OCI-M2 (cell line): Measurements from ENCODE around the gene CHRM4.

Source experiments
- DNase-seq: peaks from one replicate; lab custom pipeline; 2025; ENCODE audit not compliant: unreplicated experiment; lab: John Stamatoyannopoulos, UW

CHRM4 gene

DNA sequence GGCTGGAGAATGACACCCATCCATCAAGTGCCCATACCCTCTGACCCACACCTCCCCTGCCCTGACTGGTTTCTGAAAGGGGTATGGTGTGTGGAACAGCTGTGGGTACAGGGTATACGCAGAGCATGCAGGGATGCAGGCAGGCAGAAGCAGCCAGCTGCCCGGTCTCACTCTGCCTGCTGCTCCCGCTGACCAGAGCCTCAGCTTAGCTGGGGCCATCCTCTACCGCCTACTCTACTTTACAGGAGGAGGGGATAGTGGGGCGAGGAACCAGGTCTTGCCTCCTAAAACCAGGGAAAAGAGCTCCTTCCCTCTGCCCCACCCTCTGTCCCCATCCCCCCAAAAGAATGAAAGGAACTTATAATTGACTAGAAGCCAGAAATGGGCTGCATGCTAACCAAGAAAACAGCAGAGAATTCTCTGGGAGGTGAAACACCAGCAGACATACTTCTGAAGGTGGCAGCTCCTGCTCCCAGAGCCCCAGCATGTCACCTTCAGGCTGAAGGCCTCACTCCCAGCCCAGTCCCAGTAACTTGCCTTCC is 13.0 kb upstream of the CHRM4 start:
- no peak for DNase-seq

DNA sequence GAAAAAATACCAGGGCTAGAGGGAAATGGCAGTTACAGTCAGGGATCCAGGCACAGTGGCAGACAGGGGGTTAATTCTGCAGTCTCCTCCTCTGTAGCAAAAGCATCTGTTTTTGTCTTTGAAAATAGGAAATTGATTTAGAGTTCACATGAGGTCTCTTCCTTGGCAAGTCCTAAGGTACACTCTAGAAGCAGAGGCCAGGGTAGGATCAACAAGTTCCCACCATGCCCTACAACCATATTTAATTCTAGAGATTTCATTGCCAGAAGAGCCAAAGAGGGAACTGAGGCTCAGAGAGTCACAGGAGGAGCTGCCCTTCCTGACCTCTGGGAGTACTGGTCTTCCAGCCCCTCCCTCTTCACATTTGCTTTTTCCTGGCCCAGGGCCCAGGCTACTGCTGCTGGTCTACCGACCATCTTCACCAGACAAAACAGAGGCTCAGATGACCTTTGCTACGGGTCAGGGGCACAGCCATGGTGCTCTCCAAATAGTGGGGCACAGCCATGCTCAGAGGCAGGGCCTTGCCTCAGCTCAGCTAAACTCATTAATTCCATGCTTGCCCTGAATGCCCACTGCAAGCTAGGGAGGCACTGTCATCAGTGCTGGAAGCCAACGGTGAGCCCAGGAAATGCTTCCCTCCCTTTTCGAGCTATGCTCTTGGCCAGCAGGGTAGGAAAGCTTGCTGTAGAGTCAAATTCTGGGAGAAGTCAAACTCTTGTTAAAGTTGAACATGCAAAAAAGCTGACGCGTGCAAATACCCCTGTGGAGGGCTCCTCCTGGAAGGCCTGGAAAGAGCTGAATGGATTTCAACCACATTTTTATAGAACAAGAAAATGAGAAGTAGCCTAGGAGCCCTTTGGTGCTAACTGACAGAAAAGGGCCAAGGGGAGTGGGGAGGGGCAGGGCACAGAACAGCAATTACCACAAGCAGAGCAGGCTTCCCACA is 11.7 kb upstream of the CHRM4 start:
- no peak for DNase-seq

DNA sequence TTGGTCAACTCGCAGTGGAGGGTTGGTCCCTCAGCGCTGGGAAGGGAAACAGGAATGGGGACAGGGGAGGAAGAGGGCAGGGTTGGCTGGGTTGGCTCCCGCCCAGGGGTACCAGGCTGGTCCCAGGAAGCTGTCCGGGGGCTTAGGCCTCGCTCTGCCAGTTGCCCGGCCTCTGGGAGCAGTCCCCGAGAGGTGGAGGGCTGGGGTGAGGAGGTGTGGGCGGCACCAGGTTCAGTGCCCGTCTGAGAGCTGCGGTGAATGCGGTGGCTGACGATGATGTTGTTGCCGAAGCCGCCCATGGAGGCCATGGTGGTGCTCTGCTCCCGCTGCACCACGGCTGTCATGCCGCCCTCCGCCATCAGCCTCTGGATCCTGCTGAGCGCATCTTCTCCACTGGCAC is 6.0 kb upstream of the CHRM4 start:
- DNase-seq: no peak

- DNase-seq: no peak
Measured at GRCh38 chr11:46393759-46394158, 2.2 kb upstream of the CHRM4 start.

GRCh38 chr11:46393231-46393616 is 1.6 kb upstream of the CHRM4 start:
- DNase-seq: no peak

DNA sequence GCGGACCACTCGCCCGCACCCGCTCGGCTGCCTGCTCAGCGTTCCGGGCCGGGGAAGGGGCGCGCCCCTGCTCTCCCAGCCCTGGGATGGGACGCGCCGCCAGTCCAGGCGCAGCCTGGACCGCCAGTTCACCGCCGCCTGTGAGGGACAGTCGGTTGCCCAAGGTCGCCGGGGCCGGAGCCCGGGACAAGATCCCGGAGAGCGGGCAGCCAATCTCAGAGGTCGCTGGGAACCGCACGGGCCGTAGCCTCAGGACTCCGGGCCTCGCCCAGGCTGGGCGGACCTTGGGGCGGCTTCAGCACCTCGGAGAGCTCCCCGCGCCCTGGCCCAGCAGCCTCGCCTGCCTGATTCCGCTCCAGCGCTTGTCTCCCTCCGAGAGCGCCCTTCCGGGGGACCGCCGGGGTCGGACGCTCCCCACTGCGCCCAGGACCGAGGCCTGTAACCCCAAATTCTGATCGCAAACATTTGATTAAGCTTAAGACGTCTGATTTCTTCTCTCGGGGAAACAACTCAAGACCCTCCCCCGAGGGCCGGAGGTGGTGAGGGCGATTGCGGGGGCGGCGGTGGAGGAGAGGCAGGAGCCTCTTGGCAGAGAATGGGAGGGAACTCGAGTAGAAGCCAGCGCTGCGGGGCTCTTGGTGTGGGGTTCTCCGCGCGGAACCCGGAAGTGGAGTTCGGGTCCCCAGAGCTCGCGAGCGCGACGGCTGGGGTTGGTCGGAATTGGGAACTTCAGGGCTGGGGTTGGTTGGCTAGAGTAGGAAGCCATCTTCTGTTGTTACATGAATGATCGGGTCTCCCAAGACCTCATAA is 1.1 kb upstream of the CHRM4 start:
- peak; percentile 72 for DNase-seq

GRCh38 chr11:46391186-46391577 is 394 bp downstream of the CHRM4 start:
- DNase-seq: no peak

- no peak for DNase-seq
Measured at GRCh38 chr11:46390331-46391171, 1.0 kb downstream of the CHRM4 start.

GRCh38 chr11:46389450-46390330 is 1.9 kb downstream of the CHRM4 start:
- peak; percentile 16 for DNase-seq

DNA sequence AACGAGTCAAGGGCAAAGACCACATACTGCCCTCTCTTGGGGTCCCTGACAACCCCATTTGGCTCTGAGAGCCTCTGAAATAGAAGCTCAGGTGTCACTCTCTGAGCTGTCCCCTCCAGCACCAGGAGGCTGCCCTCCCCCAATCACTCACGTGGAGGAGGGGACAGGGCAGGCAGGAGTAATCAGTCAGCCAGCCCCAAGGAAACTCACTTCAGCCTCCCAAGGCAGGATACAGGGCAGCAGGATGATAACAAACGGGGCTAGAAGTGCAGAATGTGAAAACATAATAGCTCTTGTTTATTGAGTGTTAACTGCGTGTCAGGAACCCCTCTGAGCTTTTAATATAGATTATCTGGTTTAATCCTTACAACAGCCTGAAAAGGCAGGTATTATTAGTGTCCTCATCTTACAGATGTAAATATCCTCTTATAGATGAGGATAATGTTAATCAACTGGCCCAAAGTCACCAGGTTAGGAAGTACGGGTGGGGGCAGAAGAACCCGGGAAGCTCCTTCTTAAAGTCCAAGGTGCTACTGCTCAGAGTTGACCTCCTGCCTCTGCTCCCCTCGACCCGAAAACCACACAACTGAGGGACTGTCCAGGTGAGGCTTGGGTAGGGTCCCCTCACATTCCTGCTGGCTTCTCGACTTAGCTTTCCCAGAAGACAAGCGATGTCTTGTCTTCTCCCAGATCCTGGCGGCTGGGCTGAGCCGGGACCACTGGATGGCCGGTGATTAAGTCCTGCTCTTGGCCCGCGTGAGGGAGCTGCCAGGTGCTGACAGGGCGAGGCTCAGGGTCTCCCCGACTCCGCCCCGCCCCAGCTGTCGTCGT is 2.7 kb downstream of the CHRM4 start:
- DNase-seq: no peak

- no peak for DNase-seq
Measured at GRCh38 chr11:46387919-46388618, 3.5 kb downstream of the CHRM4 start.

DNA sequence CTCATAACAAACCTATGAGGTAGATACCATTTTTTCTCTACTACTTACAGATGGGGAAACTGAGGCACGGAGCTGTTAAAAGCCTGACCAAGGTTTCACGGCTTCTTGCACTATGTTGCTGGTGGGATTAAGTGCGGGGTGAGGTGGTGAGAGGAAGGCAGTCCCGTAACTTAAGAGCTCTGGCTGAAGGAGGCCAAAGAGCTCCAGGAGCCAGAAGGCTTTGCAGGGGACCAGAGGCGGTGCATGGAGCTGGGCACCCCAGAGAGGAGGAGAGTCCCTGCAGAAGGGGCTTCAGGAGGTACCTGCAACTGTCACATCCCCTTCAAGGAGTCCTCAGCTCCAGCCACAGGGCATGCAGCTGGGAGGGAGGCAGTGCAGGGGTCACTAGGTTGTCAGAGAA is 4.1 kb downstream of the CHRM4 start:
- no peak for DNase-seq

DNA sequence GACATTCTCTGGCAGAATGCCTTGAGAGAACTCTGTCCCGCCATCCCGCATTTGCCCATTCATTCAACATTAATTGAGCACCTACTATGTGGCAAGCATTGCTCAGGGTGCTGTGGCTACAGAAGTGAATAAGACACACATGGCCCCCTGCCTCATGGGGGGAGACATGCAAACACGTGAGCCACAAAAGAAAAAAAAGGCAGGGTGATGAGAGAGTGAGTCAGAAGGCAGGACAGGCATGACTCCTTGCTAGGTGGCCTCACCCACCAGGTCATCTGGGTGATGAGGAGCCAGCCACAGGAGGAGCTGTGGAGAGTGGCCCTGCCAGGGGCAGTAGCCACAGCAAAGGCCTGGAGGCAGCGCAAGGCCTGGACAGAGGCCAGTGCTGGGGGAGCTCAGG is 4.9 kb downstream of the CHRM4 start:
- DNase-seq: no peak

DNA sequence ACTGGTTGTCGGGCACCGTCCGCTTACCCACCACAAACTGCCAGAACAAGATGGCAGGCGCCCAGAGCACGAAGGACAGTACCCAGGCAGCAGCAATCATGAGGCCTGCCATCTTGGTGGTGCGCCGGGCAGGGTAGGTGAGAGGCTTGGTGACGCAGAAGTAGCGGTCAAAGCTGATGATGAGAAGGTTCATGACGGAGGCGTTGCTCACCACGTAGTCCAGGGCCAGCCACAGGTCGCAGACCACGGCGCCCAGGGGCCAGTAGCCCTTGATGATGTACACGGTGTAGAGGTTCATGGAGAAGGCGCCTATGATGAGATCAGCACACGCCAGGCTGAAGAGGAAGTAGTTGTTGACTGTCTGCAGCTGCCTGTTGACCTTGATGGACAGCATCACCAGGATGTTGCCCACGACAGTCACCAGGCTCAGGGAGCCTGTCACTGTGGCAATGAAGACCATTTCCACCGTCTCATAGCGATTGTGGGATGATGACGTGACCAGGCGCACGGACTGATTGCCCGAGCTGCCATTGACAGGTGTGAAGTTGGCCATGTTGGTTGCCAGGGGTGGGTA is 5.5 kb downstream of the CHRM4 start:
- DNase-seq: no peak

- no peak for DNase-seq
Measured at GRCh38 chr11:46385169-46386004, 6.2 kb downstream of the CHRM4 start.

DNA sequence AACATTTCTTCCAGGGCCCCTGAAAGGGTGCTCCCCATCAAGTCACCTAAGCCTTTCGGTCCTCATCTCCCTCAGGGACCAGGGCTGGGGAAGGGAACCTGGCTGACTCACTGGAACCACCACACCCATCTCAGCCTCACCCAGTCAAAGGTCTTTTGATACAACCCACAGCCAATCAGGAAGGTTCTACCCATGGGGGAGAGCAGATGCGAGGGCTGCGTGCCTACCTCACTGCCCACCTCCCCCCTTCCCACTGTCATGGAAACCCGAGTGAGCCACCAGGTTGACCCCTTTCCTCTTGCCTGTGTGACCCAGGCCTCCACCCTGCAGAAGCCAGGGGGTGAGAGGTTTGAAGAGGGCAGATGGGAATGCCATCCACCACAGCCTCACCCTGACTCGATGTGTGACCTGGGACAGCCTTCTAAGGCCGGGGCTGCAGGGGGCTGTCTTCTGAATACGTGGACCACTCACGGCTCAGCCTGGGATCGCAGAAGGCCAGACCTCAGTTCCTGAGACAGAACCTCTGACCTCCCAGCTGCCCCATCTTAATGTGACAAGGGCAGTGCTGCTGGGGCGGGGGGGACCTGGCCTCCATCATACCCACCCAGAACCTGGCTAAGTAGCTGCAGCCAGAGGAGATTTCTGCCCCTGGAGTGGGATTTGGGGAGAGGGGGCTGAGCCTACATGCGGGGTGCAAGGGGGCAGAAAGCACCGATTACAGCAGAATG is 7.4 kb downstream of the CHRM4 start:
- DNase-seq: no peak

- DNase-seq: no peak
Measured at GRCh38 chr11:46383404-46383758, 8.2 kb downstream of the CHRM4 start.
